ENCODE results near the gene CISTR.

DNA sequence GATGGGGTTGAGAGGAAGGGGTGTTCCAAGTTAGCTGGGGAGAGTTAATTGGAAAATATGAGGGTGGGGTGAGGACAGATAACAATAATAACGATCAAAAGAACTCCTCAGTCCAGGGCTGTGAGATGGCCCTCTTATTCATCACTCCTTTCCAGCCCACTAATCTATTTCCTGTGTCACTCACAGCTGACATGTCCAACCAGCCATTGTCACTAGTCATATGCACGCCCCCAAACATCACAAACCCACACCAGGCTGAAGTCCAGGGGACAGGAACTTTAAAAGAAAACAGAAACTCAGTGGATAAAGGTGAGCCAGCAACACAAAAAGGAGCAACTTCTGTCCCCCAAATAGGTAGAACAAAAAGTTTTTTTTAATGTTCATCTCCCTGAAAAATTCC is 25.4 kb downstream of the CISTR start:
- TF ChIP-seq, protein P1, sequence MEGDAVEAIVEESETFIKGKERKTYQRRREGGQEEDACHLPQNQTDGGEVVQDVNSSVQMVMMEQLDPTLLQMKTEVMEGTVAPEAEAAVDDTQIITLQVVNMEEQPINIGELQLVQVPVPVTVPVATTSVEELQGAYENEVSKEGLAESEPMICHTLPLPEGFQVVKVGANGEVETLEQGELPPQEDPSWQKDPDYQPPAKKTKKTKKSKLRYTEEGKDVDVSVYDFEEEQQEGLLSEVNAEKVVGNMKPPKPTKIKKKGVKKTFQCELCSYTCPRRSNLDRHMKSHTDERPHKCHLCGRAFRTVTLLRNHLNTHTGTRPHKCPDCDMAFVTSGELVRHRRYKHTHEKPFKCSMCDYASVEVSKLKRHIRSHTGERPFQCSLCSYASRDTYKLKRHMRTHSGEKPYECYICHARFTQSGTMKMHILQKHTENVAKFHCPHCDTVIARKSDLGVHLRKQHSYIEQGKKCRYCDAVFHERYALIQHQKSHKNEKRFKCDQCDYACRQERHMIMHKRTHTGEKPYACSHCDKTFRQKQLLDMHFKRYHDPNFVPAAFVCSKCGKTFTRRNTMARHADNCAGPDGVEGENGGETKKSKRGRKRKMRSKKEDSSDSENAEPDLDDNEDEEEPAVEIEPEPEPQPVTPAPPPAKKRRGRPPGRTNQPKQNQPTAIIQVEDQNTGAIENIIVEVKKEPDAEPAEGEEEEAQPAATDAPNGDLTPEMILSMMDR (IDR thresholded peaks at IDR 0.05) = no peak
- TF ChIP-seq EP300 (IDR thresholded peaks at IDR 0.05) (no peak), POLR2A (IDR thresholded peaks at IDR 0.05) (no peak), POLR2AphosphoS5 (IDR thresholded peaks at IDR 0.05) (no peak)

All from stomach (tissue), 4 donors.